NCI-H69 (cell line): Measurements from ENCODE around the gene RASA3.
"Not testable (repeated sequence)": the region's sequence is repeated elsewhere in the genome, so short reads cannot be mapped to it uniquely, and the experiment has no call there.

Experiments used
- DNase-seq: peaks from one replicate; lab custom pipeline; 2025; lab: John Stamatoyannopoulos, UW

Gene RASA3

GRCh38 chr13:114081761-114082681, 50.4 kb downstream of the RASA3 start:
- DNase-seq, result peak; percentile 46

DNA sequence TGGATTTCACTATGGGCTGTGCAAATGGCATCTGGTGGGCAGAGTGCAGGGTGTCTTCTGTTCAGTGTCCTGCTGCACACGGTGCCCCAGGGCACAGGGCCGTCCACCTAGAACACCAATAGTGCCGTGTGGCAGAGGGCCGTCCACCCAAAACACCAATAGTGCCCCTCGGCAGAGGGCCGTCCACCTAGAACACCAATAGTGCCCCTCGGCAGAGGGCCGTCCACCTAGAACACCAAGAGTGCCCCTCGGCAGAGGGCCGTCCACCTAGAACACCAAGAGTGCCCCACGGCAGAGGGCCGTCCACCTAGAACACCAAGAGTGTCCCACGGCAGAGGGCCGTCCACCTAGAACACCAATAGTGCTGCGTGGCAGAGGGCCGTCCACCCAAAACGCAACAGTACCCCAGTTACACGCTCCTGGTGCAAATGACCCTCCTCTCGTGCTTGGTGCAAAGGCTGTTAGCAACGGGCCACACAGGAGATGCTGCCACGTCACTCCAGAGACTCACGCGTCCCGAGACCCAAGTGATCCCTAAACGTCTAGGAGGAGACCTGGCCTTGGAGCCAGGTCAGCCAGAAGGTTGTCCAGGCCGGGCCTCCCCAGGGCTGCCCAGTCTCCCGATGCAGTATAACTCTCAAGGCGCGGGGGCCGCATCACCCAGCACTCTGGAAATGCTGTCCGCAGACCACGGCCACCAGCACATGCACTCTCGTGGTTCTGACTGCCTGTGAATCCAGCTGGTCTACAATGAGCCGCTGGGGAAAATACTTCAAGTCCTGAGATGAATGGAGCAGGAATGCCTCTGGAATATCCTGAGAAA, 51.5 kb downstream of the RASA3 start:
- no peak for DNase-seq

GRCh38 chr13:114079601-114080536, 52.6 kb downstream of the RASA3 start:
- no peak for DNase-seq

- DNase-seq, result no peak
Observed at GRCh38 chr13:114078461-114079451, 53.7 kb downstream of the RASA3 start.

DNA sequence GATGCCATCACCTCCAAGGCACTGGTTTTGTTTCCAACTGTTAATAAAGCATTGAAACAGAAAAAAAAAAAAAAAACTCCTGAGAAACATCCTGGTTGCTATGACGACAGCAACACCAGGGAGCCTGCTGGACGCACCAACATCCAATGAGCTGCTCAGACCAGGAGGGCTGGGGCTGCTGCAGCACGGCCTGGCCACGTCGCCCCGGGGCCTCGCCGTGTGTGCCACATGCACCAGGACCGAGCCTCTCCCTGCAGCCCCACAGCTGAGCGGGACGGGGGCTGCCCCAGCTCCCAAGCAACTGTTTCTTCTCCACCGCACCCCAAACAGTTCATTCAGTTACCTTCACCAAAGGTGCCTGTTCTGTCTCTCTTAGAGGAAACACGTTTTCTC, 54.5 kb downstream of the RASA3 start:
- DNase-seq, result peak; percentile 24

DNA sequence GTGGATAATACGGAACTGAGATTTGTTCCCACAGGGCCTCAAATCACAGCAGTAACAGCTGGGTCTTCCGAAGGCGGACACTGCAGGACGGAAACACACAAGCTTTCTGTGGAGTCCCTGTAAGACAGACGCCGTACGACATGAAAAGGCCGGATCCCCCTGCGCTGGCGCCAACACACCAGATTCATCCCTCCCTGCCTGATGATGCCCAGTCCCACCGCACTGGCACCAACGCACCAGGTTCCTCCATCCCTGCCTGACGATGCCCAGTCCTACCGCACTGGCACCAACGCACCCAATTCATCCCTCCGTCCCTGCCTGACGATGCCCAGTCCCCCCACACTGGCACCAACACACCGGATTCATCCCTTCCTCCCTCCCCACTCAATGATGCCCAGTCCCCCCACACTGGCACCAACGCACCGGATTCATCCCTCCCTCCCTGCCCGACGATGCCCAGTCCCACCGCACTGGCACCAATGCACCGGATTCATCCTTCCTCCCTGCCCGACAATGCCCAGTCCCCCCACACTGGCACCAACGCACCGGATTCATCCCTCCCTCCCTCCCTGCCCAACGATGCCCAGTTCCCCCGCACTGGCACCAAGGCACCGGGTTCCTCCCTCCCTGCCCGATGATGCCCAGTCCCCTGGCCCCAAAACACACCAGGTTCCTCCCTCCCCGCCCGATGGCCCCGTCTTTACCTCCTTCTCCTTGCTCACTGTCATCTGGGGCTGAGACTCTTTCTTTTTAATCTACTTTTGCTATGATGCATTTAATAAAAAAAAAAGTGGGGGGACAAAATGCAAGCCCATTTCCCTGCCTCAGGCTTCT, 55.1 kb downstream of the RASA3 start:
- no peak for DNase-seq

- no peak for DNase-seq
Observed at GRCh38 chr13:114076329-114077090, 55.9 kb downstream of the RASA3 start.

DNA sequence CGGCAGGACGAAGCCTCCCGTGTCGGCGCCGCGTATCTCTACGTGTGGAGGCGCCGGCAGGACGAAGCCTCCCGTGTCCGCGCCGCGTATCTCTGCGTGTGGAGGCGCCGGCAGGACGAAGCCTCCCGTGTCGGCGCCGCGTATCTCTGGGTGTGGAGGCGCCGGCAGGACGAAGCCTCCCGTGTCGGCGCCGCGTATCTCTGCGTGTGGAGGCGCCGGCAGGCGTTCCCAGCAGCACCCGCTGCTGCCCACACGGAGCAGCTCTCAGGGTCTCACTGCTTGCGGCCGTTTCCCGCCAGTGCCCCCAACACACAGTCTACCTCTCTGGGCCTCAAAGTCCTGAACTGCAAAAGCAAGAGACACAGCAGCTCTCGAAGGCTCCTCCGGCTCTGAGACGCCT, 56.6 kb downstream of the RASA3 start:
- DNase-seq, result not testable (repeated sequence)

DNA sequence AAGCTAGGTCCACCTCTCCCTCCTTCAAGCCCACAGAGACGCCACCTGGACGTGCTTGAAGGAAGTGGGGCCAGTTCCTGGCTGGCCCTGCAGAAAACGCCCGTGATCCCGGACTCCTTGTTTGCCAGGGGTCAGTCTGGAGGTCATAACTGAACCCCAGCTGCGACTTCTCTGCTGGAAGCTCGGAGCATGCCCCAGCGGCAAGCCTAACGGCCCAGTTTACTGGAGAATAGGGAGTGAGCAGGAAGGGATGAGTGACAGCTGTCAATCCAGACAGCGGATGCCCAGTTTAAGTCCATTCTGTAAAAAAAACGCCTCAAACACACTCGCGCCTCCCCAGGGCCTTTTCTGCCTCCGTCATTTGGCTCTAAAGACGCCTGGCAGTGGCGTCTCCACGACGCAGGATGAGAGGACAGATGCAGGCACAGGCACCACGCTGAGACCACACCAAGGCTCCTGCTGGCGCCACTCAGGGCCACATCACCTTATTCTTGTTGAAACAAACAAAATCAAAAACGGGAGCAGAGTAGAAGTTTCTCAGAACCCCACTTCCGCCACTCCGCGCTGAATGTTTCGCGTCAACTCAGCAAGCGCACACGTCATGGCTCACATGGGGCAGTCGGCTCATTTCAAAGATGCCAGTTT, 57.6 kb downstream of the RASA3 start:
- no peak for DNase-seq

GRCh38 chr13:114073881-114074612, 58.4 kb downstream of the RASA3 start:
- DNase-seq, result no peak

GRCh38 chr13:114072421-114072820, 60.0 kb downstream of the RASA3 start:
- DNase-seq, result no peak

GRCh38 chr13:114071991-114072390, 60.4 kb downstream of the RASA3 start:
- no peak for DNase-seq

GRCh38 chr13:114071410-114071809, 61.0 kb downstream of the RASA3 start:
- DNase-seq, result no peak

GRCh38 chr13:114070098-114070799, 62.2 kb downstream of the RASA3 start:
- no peak for DNase-seq

GRCh38 chr13:114069376-114070097, 62.9 kb downstream of the RASA3 start:
- no peak for DNase-seq

- no peak for DNase-seq
Observed at GRCh38 chr13:114068656-114069318, 63.6 kb downstream of the RASA3 start.
